Ishikawa (cell line): ENCODE measurements around the gene GAS2.

Experiments
- CEBPB ChIP-seq: IDR thresholded peaks from 2 replicates; pipeline ENCODE4 v1.6.1; 2012
- CREB1 ChIP-seq: IDR thresholded peaks from 2 replicates; pipeline ENCODE4 v1.6.1; 2012; ENCODE audit warnings: low read depth
- EP300 ChIP-seq: IDR thresholded peaks from 2 replicates; pipeline ENCODE4 v1.6.1; 2012; ENCODE audit warnings: borderline replicate concordance
- FOXM1 ChIP-seq: IDR thresholded peaks from 2 replicates; pipeline ENCODE4 v1.6.1; 2012; ENCODE audit warnings: low read depth, borderline replicate concordance
- MAX ChIP-seq: IDR thresholded peaks from 2 replicates; pipeline ENCODE4 v1.6.1; 2012
- NFIC ChIP-seq: IDR thresholded peaks from 2 replicates; pipeline ENCODE4 v1.6.1; 2012
- RAD21 ChIP-seq: IDR thresholded peaks from 2 replicates; pipeline ENCODE4 v1.6.1; 2012; ENCODE audit warnings: low read depth
- REST ChIP-seq: IDR thresholded peaks from 2 replicates; pipeline ENCODE4 v1.6.1; 2012; ENCODE audit warnings: low read depth, mild to moderate bottlenecking
- TAF1 ChIP-seq: IDR thresholded peaks from 2 replicates; pipeline ENCODE4 v1.6.1; 2012; ENCODE audit warnings: low read depth, mild to moderate bottlenecking
- TCF12 ChIP-seq: IDR thresholded peaks from 2 replicates; pipeline ENCODE4 v1.6.1; 2012; ENCODE audit warnings: low read depth
- YY1 ChIP-seq: IDR thresholded peaks from 2 replicates; pipeline ENCODE4 v1.6.1; 2012; ENCODE audit warnings: low read depth
- ZBTB7A ChIP-seq: IDR thresholded peaks from 2 replicates; pipeline ENCODE4 v1.6.1; 2012; ENCODE audit warnings: low read depth

- no peak for TF ChIP-seq RAD21
- no peak for TF ChIP-seq YY1
- no peak for TF ChIP-seq MAX
- no peak for TF ChIP-seq ZBTB7A
- TF ChIP-seq CREB1 = no peak
- TF ChIP-seq EP300 = no peak
- TF ChIP-seq NFIC = no peak
- no peak for TF ChIP-seq TAF1
- TF ChIP-seq TCF12 = no peak
- TF ChIP-seq CEBPB = no peak
- TF ChIP-seq REST = no peak
- TF ChIP-seq FOXM1 = no peak
Measured at GRCh38 chr11:22779850-22780249, 113.4 kb downstream of the GAS2 start.
